ENCODE results near the gene ERLIN1.

DNA sequence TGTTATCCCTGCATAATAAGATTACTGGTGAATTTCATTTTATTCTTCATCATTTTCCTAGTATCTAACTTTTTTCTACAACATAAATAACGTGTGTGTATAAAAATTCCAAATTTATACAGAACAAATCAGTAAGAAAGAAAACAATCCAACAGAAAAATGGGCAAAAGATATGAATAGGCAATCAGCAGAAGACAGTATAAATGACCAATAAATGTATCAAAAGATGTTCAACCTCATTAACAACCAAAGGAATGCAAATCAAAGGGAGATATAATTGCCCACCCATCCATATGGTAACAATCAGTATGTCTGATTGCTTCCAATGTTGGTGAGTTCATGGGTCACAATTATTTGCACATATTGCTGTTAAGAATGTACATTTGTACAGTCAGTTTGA lies 13.5 kb downstream of the ERLIN1 start:
- TF ChIP-seq, protein P1, sequence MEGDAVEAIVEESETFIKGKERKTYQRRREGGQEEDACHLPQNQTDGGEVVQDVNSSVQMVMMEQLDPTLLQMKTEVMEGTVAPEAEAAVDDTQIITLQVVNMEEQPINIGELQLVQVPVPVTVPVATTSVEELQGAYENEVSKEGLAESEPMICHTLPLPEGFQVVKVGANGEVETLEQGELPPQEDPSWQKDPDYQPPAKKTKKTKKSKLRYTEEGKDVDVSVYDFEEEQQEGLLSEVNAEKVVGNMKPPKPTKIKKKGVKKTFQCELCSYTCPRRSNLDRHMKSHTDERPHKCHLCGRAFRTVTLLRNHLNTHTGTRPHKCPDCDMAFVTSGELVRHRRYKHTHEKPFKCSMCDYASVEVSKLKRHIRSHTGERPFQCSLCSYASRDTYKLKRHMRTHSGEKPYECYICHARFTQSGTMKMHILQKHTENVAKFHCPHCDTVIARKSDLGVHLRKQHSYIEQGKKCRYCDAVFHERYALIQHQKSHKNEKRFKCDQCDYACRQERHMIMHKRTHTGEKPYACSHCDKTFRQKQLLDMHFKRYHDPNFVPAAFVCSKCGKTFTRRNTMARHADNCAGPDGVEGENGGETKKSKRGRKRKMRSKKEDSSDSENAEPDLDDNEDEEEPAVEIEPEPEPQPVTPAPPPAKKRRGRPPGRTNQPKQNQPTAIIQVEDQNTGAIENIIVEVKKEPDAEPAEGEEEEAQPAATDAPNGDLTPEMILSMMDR (conservative IDR thresholded peaks at IDR 0.05; ENCODE audit: low read depth in 2 of 2), result no peak
- TF ChIP-seq, protein P2, sequence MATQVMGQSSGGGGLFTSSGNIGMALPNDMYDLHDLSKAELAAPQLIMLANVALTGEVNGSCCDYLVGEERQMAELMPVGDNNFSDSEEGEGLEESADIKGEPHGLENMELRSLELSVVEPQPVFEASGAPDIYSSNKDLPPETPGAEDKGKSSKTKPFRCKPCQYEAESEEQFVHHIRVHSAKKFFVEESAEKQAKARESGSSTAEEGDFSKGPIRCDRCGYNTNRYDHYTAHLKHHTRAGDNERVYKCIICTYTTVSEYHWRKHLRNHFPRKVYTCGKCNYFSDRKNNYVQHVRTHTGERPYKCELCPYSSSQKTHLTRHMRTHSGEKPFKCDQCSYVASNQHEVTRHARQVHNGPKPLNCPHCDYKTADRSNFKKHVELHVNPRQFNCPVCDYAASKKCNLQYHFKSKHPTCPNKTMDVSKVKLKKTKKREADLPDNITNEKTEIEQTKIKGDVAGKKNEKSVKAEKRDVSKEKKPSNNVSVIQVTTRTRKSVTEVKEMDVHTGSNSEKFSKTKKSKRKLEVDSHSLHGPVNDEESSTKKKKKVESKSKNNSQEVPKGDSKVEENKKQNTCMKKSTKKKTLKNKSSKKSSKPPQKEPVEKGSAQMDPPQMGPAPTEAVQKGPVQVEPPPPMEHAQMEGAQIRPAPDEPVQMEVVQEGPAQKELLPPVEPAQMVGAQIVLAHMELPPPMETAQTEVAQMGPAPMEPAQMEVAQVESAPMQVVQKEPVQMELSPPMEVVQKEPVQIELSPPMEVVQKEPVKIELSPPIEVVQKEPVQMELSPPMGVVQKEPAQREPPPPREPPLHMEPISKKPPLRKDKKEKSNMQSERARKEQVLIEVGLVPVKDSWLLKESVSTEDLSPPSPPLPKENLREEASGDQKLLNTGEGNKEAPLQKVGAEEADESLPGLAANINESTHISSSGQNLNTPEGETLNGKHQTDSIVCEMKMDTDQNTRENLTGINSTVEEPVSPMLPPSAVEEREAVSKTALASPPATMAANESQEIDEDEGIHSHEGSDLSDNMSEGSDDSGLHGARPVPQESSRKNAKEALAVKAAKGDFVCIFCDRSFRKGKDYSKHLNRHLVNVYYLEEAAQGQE (IDR thresholded peaks at IDR 0.05; ENCODE audit: unreplicated experiment), result no peak
- TF ChIP-seq STAT1 (IDR thresholded peaks at IDR 0.05; ENCODE audit: unreplicated experiment), result no peak
